Measurements from ENCODE around the gene IDE. TPM values are rescaled to one million over a fixed set of nuclear protein-coding genes. Genes with fewer than 3 reads are reported as not detected.

The IDE gene
- polyA plus RNA-seq, 1 donor: 20.8 TPM

DNA sequence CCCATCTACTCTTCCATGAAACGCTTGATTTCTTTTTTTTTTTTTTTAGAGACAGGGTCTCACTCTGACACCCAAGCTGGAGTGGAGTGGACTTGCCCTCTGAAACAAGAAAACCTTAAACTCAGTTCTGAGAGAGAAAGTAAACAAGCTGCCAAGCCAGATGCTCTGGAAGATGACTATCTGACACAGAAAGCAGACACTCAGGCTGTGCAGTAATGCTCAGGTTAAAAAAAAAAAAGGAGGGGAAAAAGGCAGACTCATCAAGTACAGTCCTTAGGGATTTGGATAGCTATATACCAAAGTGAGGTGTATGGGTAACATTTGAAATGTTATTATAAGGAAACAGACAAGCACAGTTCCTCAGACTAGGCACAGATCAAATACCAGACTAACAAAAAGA lies 80.5 kb downstream of the IDE start:
- no peaks in the 10 kb centered on the region for H3K4me1 ChIP-seq (ENCODE audit: control insufficient read depth, insufficient read depth, low read length)
- DNase-seq: no peak
- H3K9me3 ChIP-seq (ENCODE audit: control insufficient read depth, low read depth, low read length): no peaks in the 10 kb centered on the region
- H3K27me3 ChIP-seq (ENCODE audit: control insufficient read depth, insufficient read depth, low read length): no peaks in the 10 kb centered on the region
- no peak overlapping the region for H3K27ac ChIP-seq (ENCODE audit: low read length)
- WGBS (ENCODE audit: insufficient coverage, low lambda C conversion rate): no CpG with 5 or more reads among the region's 1 CpG
- H3K36me3 ChIP-seq (ENCODE audit: control insufficient read depth, insufficient read depth, low read length): peaks cover 26% of the 10 kb centered on the region
- no peak overlapping the region for H3K4me3 ChIP-seq (ENCODE audit: low read length)

DNA sequence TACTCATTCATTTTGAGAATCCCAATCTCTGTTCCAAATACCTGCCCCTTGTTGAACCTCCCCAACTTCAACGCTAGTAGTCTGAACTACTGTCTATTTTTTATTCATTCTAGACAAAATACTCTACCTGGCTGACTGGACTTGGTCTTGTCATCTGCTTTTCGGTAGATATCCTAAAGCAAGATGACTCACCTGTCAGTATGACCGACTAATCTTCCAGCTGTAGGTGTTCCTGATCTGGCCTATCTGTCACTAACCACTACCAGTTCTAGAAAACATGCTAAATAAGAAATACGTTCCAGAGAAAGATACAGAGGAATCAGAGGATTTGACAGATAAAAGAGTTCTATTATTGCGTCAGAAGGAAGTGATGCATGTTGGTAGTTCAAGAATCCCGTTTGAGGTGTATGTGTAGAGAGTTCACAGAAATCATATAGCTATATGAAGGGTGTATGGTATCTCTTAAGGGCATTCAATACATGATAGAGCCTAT lies 81.1 kb downstream of the IDE start:
- no peak for DNase-seq
- Histone ChIP-seq H3K27me3 (ENCODE audit: control insufficient read depth, insufficient read depth, low read length) (no peaks in the 10 kb centered on the region), H3K9me3 (ENCODE audit: control insufficient read depth, low read depth, low read length) (no peaks in the 10 kb centered on the region), H3K36me3 (ENCODE audit: control insufficient read depth, insufficient read depth, low read length) (peaks cover 29% of the 10 kb centered on the region), H3K27ac (ENCODE audit: low read length) (no peak overlapping the region), H3K4me3 (ENCODE audit: low read length) (no peak overlapping the region), H3K4me1 (ENCODE audit: control insufficient read depth, insufficient read depth, low read length) (no peaks in the 10 kb centered on the region)
- no CpG with 5 or more reads among the region's 6 CpGs for WGBS (ENCODE audit: insufficient coverage, low lambda C conversion rate)

DNA sequence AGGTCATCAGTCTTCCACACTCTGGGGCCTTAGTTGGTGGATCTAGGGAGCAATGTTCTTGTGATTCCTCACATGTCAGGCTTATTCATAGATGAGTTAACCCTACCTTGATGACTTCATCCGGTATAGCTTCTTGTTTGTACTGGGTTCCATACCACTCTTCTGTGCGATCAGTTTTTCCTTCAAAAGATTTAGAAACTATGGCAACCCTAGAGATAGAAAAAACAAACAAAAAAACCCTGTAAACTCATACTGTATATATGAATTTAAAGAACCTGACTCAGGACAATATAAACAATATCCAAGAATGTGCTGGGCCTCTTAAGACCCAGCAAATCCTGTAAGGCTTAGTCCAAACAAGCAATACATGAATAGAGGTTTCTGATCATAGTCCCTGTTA lies 83.5 kb downstream of the IDE start:
- DNase-seq: no peak
- no peaks in the 10 kb centered on the region for H3K27me3 ChIP-seq (ENCODE audit: control insufficient read depth, insufficient read depth, low read length)
- no peak overlapping the region for H3K4me3 ChIP-seq (ENCODE audit: low read length)
- no peak overlapping the region for H3K27ac ChIP-seq (ENCODE audit: low read length)
- peaks cover 35% of the 10 kb centered on the region for H3K36me3 ChIP-seq (ENCODE audit: control insufficient read depth, insufficient read depth, low read length)
- no peaks in the 10 kb centered on the region for H3K9me3 ChIP-seq (ENCODE audit: control insufficient read depth, low read depth, low read length)
- WGBS (ENCODE audit: insufficient coverage, low lambda C conversion rate): no CpG with 5 or more reads among the region's 2 CpGs
- H3K4me1 ChIP-seq (ENCODE audit: control insufficient read depth, insufficient read depth, low read length): no peaks in the 10 kb centered on the region

DNA sequence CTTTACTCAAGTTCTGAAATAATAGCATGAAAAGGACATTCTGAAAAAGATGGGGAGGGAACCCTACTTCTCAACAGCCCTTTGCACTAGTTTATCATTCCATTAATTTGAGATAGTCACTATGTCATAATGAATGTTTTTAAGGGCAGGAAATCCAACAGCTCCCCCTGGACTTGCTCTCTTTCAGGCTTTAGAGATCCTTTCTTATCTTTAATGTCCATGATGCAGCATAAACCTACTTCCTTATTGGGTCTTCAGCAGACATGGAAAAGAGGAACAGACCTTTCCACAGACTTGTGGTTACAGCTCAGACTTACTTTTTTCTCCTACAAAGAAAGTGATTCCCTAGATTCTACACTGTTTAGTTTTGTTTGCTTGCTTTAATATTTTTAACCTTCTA lies 87.3 kb downstream of the IDE start:
- H3K4me3 ChIP-seq (ENCODE audit: low read length): no peak overlapping the region
- H3K27ac ChIP-seq (ENCODE audit: low read length): no peak overlapping the region
- no peak for DNase-seq
- H3K36me3 ChIP-seq (ENCODE audit: control insufficient read depth, insufficient read depth, low read length): peaks cover 43% of the 10 kb centered on the region
- no peaks in the 10 kb centered on the region for H3K4me1 ChIP-seq (ENCODE audit: control insufficient read depth, insufficient read depth, low read length)
- H3K9me3 ChIP-seq (ENCODE audit: control insufficient read depth, low read depth, low read length): no peaks in the 10 kb centered on the region
- no peaks in the 10 kb centered on the region for H3K27me3 ChIP-seq (ENCODE audit: control insufficient read depth, insufficient read depth, low read length)

DNA sequence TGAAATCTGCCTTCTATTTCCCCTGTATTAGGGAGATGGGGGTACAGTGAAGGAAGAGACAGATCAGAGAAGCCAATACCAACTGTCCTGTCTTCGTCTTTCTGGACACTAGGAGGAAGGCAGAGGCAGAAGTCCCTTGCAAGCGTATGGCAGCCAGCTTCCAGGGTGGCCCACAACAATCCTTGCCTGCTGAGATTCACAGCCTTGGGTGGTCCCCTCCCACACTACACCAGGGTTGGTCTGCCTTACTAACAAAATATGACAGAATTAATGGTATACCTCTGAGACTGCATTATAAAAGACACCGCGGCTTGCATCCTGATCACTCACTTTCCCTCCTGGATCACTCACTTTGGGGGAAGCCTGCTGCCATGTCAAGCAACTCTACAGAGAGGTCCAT lies 90.4 kb downstream of the IDE start:
- H3K4me1 ChIP-seq (ENCODE audit: control insufficient read depth, insufficient read depth, low read length): no peaks in the 10 kb centered on the region
- no peaks in the 10 kb centered on the region for H3K27me3 ChIP-seq (ENCODE audit: control insufficient read depth, insufficient read depth, low read length)
- no peaks in the 10 kb centered on the region for H3K9me3 ChIP-seq (ENCODE audit: control insufficient read depth, low read depth, low read length)
- WGBS (ENCODE audit: insufficient coverage, low lambda C conversion rate): no CpG with 5 or more reads among the region's 4 CpGs
- peaks cover 47% of the 10 kb centered on the region for H3K36me3 ChIP-seq (ENCODE audit: control insufficient read depth, insufficient read depth, low read length)
- DNase-seq: no peak
- H3K27ac ChIP-seq (ENCODE audit: low read length): no peak overlapping the region
- no peak overlapping the region for H3K4me3 ChIP-seq (ENCODE audit: low read length)

DNA sequence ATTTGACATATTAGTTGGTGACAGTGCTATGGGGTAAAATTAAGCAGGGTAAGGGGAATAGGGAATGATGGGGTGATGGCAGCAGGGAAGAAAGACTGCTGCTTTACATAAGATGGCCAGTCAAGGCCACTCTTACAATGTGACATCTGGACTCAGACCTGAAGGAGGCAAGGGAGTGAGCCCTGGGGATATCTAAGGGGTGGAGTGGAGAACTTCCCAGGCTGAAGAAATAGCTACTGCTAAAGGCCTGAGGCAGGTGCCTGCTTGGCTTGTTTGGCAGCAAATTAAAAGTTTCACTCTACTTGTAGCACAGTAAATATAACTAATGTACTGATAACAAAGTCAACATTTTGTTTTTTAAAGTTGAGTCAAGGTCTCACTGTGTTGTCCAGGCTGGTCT lies 93.5 kb downstream of the IDE start:
- H3K4me1 ChIP-seq (ENCODE audit: control insufficient read depth, insufficient read depth, low read length): no peaks in the 10 kb centered on the region
- no peaks in the 10 kb centered on the region for H3K27me3 ChIP-seq (ENCODE audit: control insufficient read depth, insufficient read depth, low read length)
- H3K4me3 ChIP-seq (ENCODE audit: low read length): no peak overlapping the region
- H3K9me3 ChIP-seq (ENCODE audit: control insufficient read depth, low read depth, low read length): no peaks in the 10 kb centered on the region
- no peak for DNase-seq
- H3K36me3 ChIP-seq (ENCODE audit: control insufficient read depth, insufficient read depth, low read length): peaks cover 38% of the 10 kb centered on the region
- H3K27ac ChIP-seq (ENCODE audit: low read length): no peak overlapping the region

DNA sequence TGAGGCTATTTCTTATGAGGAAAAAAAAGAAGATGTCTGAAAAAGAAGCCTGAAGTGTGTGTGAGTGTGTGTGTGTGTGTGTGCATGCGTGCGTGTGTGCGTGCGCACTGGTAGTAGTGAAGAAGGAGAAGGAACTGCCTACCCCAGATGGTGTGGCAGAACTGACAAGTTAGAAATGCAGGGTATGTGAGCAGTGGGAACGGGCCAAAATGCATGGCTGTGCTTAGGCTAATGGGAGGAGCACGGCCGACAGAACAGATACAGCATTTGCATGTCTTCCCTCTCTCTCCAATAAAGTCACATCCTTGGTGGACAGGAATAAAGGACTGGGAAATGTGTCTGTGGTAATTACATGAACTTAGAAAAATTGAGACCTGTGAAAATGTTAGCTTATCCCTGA lies 94.3 kb downstream of the IDE start:
- no peaks in the 10 kb centered on the region for H3K27me3 ChIP-seq (ENCODE audit: control insufficient read depth, insufficient read depth, low read length)
- peaks cover 36% of the 10 kb centered on the region for H3K36me3 ChIP-seq (ENCODE audit: control insufficient read depth, insufficient read depth, low read length)
- no peak overlapping the region for H3K27ac ChIP-seq (ENCODE audit: low read length)
- no peak for DNase-seq
- no CpG with 5 or more reads among the region's 7 CpGs for WGBS (ENCODE audit: insufficient coverage, low lambda C conversion rate)
- no peaks in the 10 kb centered on the region for H3K9me3 ChIP-seq (ENCODE audit: control insufficient read depth, low read depth, low read length)
- H3K4me3 ChIP-seq (ENCODE audit: low read length): no peak overlapping the region
- no peaks in the 10 kb centered on the region for H3K4me1 ChIP-seq (ENCODE audit: control insufficient read depth, insufficient read depth, low read length)

DNA sequence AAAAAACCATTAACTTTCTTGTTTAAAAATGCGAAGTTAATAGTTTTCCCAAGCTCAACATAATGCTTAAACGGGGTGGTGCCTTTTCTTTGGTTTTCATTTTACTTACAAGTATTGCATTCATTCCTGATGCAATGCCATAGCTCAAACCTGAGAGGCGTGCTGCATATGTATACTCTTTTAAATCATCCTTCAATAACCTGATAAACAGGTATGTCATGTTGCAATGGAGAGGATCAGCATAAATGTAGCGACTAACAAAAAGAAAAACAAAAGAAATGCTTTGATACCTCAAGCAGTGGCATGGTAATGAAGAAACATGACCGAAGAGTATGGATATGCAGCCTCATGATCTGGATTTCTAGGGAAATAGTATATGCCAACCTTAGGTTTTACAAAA lies 95.4 kb downstream of the IDE start:
- no peak for DNase-seq

DNA sequence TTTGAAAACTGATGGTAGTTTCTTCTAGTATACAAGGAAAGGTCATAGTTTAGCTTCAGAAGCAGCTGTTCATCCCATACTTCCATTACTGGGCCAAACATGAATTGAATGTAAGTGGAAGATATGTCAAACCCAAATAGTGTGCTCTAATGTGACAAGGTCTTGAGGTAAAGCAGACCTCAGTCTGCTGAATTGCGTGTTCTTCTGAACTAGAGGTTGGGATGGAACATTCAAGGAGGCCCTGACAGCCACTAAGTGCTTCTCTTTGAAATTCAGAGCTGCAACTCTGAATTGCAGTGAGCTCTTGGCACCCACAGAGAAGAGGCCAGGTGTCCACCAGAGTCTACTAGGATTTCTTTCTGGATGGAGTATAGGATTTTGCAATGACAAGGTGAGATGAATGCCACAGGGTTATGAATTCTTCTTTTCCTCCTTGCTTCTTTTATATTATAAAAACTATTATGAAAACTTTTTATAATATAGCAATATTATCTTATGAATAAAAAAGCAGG lies 98.5 kb downstream of the IDE start:
- WGBS (ENCODE audit: insufficient coverage, low lambda C conversion rate): no CpG with 5 or more reads among the region's 1 CpG
- H3K9me3 ChIP-seq (ENCODE audit: control insufficient read depth, low read depth, low read length): no peaks in the 10 kb centered on the region
- H3K36me3 ChIP-seq (ENCODE audit: control insufficient read depth, insufficient read depth, low read length): peaks cover 27% of the 10 kb centered on the region
- H3K4me3 ChIP-seq (ENCODE audit: low read length): no peak overlapping the region
- no peaks in the 10 kb centered on the region for H3K27me3 ChIP-seq (ENCODE audit: control insufficient read depth, insufficient read depth, low read length)
- no peaks in the 10 kb centered on the region for H3K4me1 ChIP-seq (ENCODE audit: control insufficient read depth, insufficient read depth, low read length)
- no peak for DNase-seq
- H3K27ac ChIP-seq (ENCODE audit: low read length): no peak overlapping the region

More for the DNA sequence above, 95.4 kb downstream of the IDE start:
- Histone ChIP-seq H3K27me3 (ENCODE audit: control insufficient read depth, insufficient read depth, low read length) (no peaks in the 10 kb centered on the region), H3K4me3 (ENCODE audit: low read length) (no peak overlapping the region), H3K27ac (ENCODE audit: low read length) (no peak overlapping the region), H3K9me3 (ENCODE audit: control insufficient read depth, low read depth, low read length) (no peaks in the 10 kb centered on the region), H3K36me3 (ENCODE audit: control insufficient read depth, insufficient read depth, low read length) (peaks cover 38% of the 10 kb centered on the region), H3K4me1 (ENCODE audit: control insufficient read depth, insufficient read depth, low read length) (no peaks in the 10 kb centered on the region)
- WGBS (ENCODE audit: insufficient coverage, low lambda C conversion rate): 94% methylated on average over 2 of the region's 5 CpGs

DNA sequence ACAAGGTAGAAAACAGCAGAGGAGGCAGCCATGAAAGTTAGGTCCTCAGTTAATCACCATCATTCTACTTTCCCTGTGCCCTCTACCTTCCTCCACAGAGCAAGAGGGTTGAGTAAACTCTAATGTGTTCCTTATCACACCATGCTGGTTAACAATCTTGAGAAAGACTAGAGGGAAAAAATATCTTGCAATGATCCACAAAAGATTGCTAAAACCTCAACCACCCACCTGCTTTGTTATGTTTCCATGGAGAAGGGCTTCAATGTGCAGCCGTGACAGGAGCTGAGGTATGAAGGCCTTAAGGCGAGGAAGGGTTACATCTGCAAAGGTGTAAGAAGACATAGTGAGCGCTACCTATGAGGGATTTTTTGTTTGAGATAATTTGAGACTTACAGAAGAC lies 103.9 kb downstream of the IDE start:
- Histone ChIP-seq H3K9me3 (ENCODE audit: control insufficient read depth, low read depth, low read length) (no peaks in the 10 kb centered on the region), H3K27ac (ENCODE audit: low read length) (no peak overlapping the region), H3K27me3 (ENCODE audit: control insufficient read depth, insufficient read depth, low read length) (no peaks in the 10 kb centered on the region), H3K4me3 (ENCODE audit: low read length) (no peak overlapping the region), H3K4me1 (ENCODE audit: control insufficient read depth, insufficient read depth, low read length) (no peaks in the 10 kb centered on the region), H3K36me3 (ENCODE audit: control insufficient read depth, insufficient read depth, low read length) (peaks cover 34% of the 10 kb centered on the region)
- WGBS (ENCODE audit: insufficient coverage, low lambda C conversion rate): 100% methylated on average over 2 of the region's 3 CpGs
- no peak for DNase-seq

DNA sequence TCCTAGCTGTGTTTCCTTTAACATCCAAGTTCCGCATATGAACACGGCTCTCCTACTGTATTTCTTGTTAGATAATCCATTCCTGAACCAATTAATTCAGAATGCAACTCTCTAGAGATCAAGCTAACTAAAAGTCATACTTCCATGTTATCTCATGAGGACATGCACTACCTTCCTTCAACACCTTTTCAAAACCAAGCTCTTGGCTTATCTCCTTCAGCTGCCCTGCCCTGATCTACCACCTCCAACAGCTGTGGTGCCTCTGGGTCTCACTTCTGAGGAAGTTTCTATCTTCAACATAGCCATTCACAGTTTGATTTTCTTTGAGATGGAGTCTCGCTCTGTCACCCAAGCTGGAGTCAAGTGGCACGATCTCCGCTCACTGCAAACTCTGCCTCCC lies 109.5 kb downstream of the IDE start:
- Histone ChIP-seq H3K36me3 (ENCODE audit: control insufficient read depth, insufficient read depth, low read length) (peaks cover 45% of the 10 kb centered on the region), H3K4me3 (ENCODE audit: low read length) (no peak overlapping the region), H3K27me3 (ENCODE audit: control insufficient read depth, insufficient read depth, low read length) (no peaks in the 10 kb centered on the region), H3K4me1 (ENCODE audit: control insufficient read depth, insufficient read depth, low read length) (no peaks in the 10 kb centered on the region), H3K9me3 (ENCODE audit: control insufficient read depth, low read depth, low read length) (no peaks in the 10 kb centered on the region), H3K27ac (ENCODE audit: low read length) (no peak overlapping the region)
- no peak for DNase-seq
- 67% methylated on average over 2 of the region's 5 CpGs for WGBS (ENCODE audit: insufficient coverage, low lambda C conversion rate)

All from large intestine (tissue), 3 donors.